Lower lobe of right lung (tissue), 2 donors: ENCODE results near the gene PFKM. TPM values are rescaled to one million over a fixed set of nuclear protein-coding genes. Genes with fewer than 3 reads are reported as not detected.

Experiments
- ATAC-seq, 2 donors: fragments of 200-7000 bp; cut with Tn5 transposase; one replicate each; pipeline ENCODE4 v1.9.1; 2020 to 2022; ENCODE audit warnings: mild to moderate bottlenecking in 2 of 2, moderate library complexity in 2 of 2
- DNase-seq: peaks from one replicate; pipeline ENCODE4 v3.0.0-alpha.2; 2020
- H3K27ac ChIP-seq: fragments of 200-600 bp; one replicate; pipeline ENCODE4 v1.8.0; 2022
- H3K27me3 ChIP-seq: fragments of 200-600 bp; one replicate; pipeline ENCODE4 v1.8.0; 2022; ENCODE audit warnings: low read depth
- H3K36me3 ChIP-seq: fragments of 200-600 bp; one replicate; pipeline ENCODE4 v1.8.0; 2022; ENCODE audit warnings: mild to moderate bottlenecking
- H3K4me1 ChIP-seq: fragments of 200-600 bp; one replicate; pipeline ENCODE4 v1.8.0; 2022
- H3K4me3 ChIP-seq: fragments of 200-600 bp; one replicate; pipeline ENCODE4 v1.8.0; 2022; ENCODE audit warnings: mild to moderate bottlenecking
- H3K9me3 ChIP-seq: fragments of 200-600 bp; one replicate; pipeline ENCODE4 v1.8.0; 2022
- intact Hi-C: fragments of 100-400 bp; cut with DNase I; formaldehyde crosslinking; loops from one replicate; pipeline ENCODE4 v1.11.0; 2022
- total RNA-seq: library from RNA; stranded (reverse); fragmentation: NEBNext Ultra II Directional; extraction: Animal tissue kit (Norgen Biotek cat#: 25700); gene quantifications from one replicate; pipeline ENCODE4 v1.2.1, GENCODE V29; 2021
- TF ChIP-seq, protein P1 (sequence below): fragments of 200-600 bp; IDR thresholded peaks from one replicate; pipeline ENCODE4 v1.8.0; 2022; ENCODE audit warnings: antibody characterized with exemption, mild to moderate bottlenecking
- donor health status: DM: no; HTN: yes; CAD: no; lungs with severe emphysema.

PFKM gene
- total RNA-seq, 1 donor from 2014 or later: 39.1 TPM

DNA sequence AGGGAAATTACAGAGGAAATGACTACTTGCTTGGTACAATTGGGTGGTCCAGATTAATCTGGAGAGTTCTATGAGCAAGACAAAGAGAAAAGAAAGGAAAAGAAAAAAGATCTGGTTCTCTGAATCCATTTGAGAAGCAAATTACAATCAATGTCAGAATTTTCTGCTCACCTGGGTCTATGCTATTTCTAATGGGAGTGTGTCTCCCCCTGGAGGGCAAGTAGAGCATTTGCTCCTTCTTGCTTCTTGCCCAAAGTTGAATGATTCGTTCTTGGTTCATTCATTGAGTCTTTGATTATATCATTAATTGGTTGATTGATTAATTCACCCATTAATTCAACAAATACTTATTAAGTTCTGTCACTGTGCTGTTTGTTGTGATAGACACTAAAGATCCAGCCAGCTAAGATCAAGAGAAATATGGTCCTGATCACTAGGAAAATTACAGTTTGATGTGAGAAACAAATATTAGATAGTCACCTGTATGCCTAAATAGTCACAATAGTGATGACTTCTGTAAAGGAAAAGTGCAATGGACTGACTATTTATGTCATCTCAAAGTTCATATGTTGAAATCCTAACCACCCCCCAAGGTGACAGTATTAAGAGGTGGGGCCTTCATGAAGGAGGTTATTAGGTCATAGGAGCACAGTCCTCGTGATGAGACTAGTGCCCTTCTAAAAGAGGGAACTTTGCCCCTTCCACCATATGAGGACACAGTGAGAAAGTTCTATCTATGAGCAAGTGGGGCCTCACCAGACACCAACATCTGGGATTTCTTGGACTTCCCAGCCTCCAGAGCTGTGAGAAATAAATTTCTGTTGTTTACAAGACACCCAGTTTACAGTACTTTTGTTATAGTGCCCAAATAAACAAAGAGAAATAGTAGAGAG lies 46.2 kb downstream of the PFKM start:
- peak; percentile 72 to 73 for ATAC-seq
- Histone ChIP-seq H3K27me3 (peaks cover 4% of the 10 kb centered on the region), H3K4me1 (no peaks in the 10 kb centered on the region), H3K36me3 (no peaks in the 10 kb centered on the region), H3K4me3 (no peak overlapping the region), H3K27ac (no peak overlapping the region), H3K9me3 (no peaks in the 10 kb centered on the region)
- DNase-seq: no peak
- TF ChIP-seq, protein P1, sequence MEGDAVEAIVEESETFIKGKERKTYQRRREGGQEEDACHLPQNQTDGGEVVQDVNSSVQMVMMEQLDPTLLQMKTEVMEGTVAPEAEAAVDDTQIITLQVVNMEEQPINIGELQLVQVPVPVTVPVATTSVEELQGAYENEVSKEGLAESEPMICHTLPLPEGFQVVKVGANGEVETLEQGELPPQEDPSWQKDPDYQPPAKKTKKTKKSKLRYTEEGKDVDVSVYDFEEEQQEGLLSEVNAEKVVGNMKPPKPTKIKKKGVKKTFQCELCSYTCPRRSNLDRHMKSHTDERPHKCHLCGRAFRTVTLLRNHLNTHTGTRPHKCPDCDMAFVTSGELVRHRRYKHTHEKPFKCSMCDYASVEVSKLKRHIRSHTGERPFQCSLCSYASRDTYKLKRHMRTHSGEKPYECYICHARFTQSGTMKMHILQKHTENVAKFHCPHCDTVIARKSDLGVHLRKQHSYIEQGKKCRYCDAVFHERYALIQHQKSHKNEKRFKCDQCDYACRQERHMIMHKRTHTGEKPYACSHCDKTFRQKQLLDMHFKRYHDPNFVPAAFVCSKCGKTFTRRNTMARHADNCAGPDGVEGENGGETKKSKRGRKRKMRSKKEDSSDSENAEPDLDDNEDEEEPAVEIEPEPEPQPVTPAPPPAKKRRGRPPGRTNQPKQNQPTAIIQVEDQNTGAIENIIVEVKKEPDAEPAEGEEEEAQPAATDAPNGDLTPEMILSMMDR: peak; percentile 93
- intact Hi-C loops: no loop called here

DNA sequence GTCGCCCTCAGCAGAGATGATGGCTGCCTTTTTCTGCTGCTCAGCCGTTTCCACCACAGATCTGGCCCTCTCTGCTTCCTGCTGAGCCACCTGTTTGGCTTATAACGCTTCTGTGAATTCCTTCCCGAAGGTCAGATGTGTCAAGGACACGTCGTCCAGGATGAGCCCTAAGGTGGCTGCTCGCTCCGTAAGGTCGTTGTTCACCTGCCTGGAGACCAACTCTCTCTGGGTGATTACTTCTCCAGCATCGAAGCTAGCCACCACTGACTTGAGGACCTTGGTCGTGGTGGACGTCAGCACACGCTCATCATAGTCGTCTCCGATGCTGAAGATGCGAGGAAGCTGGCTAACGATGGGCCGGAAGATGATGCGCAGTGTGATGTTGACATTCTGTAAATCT lies 49.8 kb downstream of the PFKM start:
- TF ChIP-seq, protein P1: no peak
- DNase-seq (no peak), ATAC-seq (no peak)
- Histone ChIP-seq H3K27me3 (peaks cover 4% of the 10 kb centered on the region), H3K9me3 (no peaks in the 10 kb centered on the region), H3K27ac (no peak overlapping the region), H3K4me1 (no peaks in the 10 kb centered on the region), H3K36me3 (no peaks in the 10 kb centered on the region), H3K4me3 (no peak overlapping the region)
- intact Hi-C loops: no loop called here

DNA sequence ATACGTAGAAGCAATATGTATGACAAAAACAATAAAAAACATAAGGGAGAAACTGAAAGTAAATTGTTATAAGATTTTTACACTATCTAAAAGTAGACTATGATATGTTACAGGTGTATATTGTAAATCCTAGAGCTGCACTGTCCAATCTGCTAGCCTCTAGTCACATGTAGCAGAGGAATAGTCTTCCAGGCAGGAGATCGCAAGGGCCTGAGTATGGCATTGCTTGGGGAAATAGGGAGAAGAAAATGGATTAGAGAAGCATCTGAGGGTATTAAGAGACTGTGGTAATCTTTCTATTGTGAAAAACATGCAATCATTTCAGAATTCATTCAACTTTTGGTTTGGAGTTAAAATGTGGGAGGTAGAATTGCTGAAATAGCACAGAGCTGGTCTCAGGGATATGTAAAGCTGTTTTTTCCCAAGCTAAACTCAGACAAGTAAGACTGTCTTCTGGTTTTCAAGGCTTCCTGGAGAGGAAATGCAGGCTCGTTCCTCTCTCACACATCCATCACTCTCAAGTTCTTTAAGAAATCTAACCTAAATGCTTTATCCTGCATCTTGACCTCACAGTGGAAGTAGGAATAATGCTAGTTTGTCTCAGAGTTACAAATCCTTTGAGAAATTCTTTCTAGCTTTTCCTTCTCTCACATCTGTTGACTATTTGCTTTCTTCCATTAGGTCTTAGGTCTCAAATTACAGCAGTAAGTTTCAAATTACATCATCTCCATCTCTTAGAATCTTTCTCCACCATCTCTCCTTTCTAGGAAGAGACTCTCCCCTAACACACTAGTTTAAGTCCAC lies 56.7 kb downstream of the PFKM start:
- Histone ChIP-seq H3K27me3 (peaks cover 29% of the 10 kb centered on the region), H3K9me3 (no peaks in the 10 kb centered on the region), H3K27ac (no peak overlapping the region), H3K4me1 (no peaks in the 10 kb centered on the region), H3K4me3 (no peak overlapping the region), H3K36me3 (no peaks in the 10 kb centered on the region)
- TF ChIP-seq, protein P1: no peak
- ATAC-seq (no peak), DNase-seq (no peak)
- intact Hi-C loops: no loop called here

DNA sequence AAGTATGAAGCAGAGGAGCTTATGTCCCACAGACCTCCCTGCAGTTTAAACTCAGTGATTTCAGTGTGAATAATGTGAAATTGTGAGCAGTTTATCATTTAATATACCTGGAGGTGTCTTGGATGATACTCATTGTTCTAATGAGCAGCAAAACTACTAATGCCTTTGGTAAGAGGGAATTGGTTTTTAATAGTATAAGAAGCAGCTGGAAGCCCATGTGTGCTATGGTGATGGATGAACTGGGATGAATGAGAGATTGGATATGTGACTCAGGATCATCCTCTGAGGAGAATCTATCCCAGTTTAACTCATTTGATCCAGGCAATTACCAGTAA lies 57.2 kb downstream of the PFKM start:
- Histone ChIP-seq H3K36me3 (no peaks in the 10 kb centered on the region), H3K4me3 (no peak overlapping the region), H3K4me1 (no peaks in the 10 kb centered on the region), H3K27ac (no peak overlapping the region), H3K9me3 (no peaks in the 10 kb centered on the region), H3K27me3 (peaks cover 35% of the 10 kb centered on the region)
- DNase-seq: no peak
- ATAC-seq: no peak
- intact Hi-C loops: no loop called here
- TF ChIP-seq, protein P1: no peak

DNA sequence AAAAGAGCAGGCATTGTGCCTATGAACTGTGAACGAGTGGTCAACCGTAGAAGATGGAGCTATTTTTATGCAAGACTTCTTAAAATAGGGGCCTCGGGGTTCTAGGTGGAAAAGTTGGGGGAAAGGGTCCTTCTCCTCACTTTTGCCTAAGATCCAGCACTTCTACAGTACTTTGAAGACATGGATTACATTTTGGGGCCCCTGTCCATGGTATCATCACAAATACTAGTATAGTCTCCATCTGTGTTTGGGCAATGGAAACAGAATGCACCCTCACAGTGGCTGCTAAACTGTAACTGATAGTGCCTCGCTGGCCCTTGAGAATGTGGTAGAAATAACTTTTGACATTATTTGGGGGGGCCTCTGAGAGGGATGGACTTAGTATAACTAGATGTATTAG lies 58.8 kb downstream of the PFKM start:
- ATAC-seq (no peak), DNase-seq (no peak)
- H3K4me1 ChIP-seq: peaks cover 7% of the 10 kb centered on the region
- H3K27me3 ChIP-seq: peaks cover 51% of the 10 kb centered on the region
- TF ChIP-seq, protein P1: no peak
- no peak overlapping the region for H3K4me3 ChIP-seq
- no peaks in the 10 kb centered on the region for H3K9me3 ChIP-seq
- no peak overlapping the region for H3K27ac ChIP-seq
- intact Hi-C loops: no loop called here
- H3K36me3 ChIP-seq: no peaks in the 10 kb centered on the region
